ENCODE measurements around the gene TMEM203. TPM values are rescaled to one million over a fixed set of nuclear protein-coding genes. Genes with fewer than 3 reads are reported as not detected.

Gene TMEM203
- polyA plus RNA-seq, 1 experiment = 43.8 TPM

DNA sequence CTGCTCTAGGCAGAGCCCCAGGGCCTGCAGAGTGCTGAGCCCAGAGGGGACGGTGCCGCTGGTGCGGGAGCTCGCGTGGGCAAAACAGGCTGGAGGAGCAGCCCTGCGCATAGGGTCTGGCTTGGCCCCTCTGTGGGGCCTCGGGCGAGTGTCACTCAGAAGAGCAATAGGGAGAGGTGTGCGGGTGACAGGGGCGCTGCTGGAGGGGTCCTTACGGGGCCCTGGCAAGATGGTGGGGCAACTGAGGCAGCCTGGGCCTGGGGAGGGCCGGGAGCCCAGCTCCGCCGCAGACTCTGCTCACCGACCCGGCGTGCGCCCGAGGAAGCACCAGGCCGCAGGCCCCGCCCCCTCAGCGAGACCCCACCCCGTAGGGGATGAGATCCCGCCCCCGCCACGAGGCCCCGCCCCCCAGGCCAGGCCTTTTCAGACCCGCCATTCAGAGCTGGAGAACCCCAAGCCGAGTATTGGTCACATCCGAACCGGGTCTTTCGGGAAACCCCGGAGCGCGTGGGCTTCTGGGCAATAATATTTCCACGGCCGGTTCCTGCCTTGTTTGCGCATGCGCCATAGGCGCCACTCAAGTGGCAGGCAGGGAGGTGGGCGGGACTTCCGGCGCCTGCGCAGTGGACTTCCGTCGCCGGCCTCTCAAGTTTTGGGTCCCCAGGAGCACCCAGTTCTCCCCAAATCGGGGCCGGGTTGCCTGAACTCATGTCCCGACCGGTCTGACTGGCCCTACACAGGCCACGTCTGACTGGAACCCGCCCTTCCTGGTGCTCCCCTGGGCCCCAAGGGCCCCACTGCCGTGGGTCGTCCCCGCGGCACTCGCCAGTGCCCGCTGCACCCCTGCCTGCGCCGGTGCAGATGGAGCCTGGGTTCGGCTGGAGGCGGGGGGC is 17.9 kb upstream of the TMEM203 start:
- TF ChIP-seq, protein P1, sequence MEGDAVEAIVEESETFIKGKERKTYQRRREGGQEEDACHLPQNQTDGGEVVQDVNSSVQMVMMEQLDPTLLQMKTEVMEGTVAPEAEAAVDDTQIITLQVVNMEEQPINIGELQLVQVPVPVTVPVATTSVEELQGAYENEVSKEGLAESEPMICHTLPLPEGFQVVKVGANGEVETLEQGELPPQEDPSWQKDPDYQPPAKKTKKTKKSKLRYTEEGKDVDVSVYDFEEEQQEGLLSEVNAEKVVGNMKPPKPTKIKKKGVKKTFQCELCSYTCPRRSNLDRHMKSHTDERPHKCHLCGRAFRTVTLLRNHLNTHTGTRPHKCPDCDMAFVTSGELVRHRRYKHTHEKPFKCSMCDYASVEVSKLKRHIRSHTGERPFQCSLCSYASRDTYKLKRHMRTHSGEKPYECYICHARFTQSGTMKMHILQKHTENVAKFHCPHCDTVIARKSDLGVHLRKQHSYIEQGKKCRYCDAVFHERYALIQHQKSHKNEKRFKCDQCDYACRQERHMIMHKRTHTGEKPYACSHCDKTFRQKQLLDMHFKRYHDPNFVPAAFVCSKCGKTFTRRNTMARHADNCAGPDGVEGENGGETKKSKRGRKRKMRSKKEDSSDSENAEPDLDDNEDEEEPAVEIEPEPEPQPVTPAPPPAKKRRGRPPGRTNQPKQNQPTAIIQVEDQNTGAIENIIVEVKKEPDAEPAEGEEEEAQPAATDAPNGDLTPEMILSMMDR (IDR thresholded peaks at IDR 0.05; ENCODE audit: insufficient read depth, low read depth, low read length) = no peak
- ChIA-PET POLR2A (interaction anchor here (0.6 to 0.8 kb wide), 5 partner anchors 21 to 223 kb away, joined by 3 to 7 read pairs (median 4); no protein-coding TSS in a partner anchor), CTCF (interaction anchor here (0.5 to 5.6 kb wide), 8 partner anchors 9 to 275 kb away, joined by 3 to 36 read pairs (median 3); partner anchors contain the start of gene NPDC1)
- Histone ChIP-seq H3K27me3 (ENCODE audit: control insufficient read depth, insufficient read depth, low read length) (no peaks in the 10 kb centered on the region), H3K4me3 (ENCODE audit: low read depth, low read length) (peak overlapping the region; percentile 86), H3K36me3 (ENCODE audit: control insufficient read depth, insufficient read depth, low read length) (no peaks in the 10 kb centered on the region; the same call in 1 of the 2 replicates)
- DNase-seq (ENCODE audit: low read depth) = peak; percentile 93

DNA sequence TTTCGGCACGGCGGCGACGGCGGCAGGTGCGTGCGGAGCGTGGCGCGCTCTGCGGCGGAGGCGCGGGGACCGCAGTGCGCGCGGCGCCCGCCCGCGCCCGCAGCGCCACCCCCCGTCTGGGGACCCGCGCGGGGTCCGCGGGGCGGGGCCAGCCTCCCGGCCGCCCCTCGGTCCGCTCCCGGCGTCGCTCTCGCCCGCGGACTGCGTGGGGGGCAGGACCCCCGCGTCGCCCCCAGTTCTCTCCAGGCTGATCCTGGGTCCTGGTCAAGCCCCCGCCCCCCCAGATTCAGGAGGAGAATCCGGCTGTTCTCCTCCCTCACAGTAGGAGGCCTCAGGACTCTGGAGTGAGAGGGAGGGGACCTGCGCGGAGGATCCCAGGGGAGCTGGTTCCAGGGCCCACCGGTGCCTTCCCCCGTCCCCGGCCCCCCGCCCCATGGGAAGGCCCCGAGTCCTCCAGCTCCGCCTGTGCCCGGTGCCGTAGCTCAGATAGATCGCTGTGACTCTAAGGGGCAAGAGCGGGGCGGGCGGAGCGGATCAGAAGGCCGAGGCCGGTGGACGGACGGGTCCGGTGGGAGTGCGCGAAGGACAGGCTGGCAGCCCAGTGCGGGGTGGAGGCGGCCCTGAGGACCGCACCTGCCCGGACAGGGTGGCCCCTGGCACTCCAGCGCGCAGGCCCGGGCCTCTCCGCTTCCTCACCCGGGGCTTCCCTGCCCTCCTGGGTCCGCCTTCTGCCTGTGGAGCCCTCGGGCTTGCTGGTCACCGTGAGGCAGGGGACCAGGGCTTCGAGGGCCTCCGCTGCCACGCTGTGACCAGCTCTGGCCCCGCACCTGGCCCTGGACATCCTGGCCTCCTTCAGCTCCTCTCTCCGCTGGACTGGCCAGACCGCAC is 17.0 kb upstream of the TMEM203 start, which contains the start of gene RNF208:
Gene RNF208 (minus strand): TSS at position 51 of the 888 bp plus-strand sequence. CDS start 1,028 bp downstream, outside the sequence.
- DNase-seq (ENCODE audit: low read depth) = no peak
- POLR2A ChIA-PET = interaction anchor here (0.6 to 0.8 kb wide), 2 partner anchors 20 to 222 kb away, joined by 3 to 7 read pairs; no protein-coding TSS in a partner anchor
- TF ChIP-seq, protein P1 (IDR thresholded peaks at IDR 0.05; ENCODE audit: insufficient read depth, low read depth, low read length) = peak; percentile 14; the same call in 1 of the 2 replicates
- Histone ChIP-seq H3K36me3 (ENCODE audit: control insufficient read depth, insufficient read depth, low read length) (no peaks in the 10 kb centered on the region; the same call in 1 of the 2 replicates), H3K27me3 (ENCODE audit: control insufficient read depth, insufficient read depth, low read length) (no peaks in the 10 kb centered on the region), H3K4me3 (ENCODE audit: low read depth, low read length) (peak within 1 kb of the TSS; percentile 86)
- CTCF ChIA-PET = interaction anchor here (0.6 to 5.6 kb wide), 5 partner anchors 15 to 193 kb away, joined by 3 to 36 read pairs (median 3); partner anchors contain the start of gene NPDC1

DNA sequence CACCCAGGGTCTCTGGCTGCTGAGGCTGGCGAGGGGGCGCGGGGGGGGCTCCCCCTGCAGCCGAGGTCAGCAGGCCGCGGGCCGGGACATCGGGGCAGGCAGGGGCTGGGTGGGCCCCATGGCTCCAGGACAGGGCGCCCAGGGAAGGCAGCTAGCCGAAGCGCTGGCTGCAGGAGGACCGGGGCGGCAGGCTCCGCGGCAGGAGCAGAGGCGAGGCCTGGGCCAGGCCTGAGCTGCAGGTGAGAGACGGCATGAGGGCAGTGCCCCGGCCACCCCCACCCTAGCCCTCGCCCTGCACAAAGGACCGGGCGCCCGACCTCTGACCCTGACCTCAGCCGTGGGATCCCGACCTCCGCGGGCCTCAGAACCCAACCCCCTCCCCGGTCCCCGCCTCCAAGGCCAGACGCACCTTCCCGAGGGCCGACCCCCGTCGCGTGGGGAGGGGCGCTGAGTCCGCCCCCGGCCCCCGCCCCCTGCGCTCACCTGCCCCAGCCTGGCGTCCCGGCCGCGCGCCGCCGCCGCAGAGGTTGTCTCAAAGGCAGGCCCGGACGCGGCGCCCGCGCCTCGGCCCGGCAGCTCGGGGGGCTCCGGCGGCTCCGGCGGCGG is 16.2 kb upstream of the TMEM203 start:
- H3K4me3 ChIP-seq (ENCODE audit: low read depth, low read length) = peak overlapping the region; percentile 86
- ChIA-PET POLR2A (no interaction called here), CTCF (interaction anchor here (5.6 kb wide), 1 partner anchor 15 kb away, joined by 36 read pairs; no protein-coding TSS in a partner anchor)
- no peaks in the 10 kb centered on the region; the same call in none of the 2 replicates for H3K36me3 ChIP-seq (ENCODE audit: control insufficient read depth, insufficient read depth, low read length)
- H3K27me3 ChIP-seq (ENCODE audit: control insufficient read depth, insufficient read depth, low read length) = no peaks in the 10 kb centered on the region
- DNase-seq (ENCODE audit: low read depth) = no peak
- TF ChIP-seq, protein P1 (IDR thresholded peaks at IDR 0.05; ENCODE audit: insufficient read depth, low read depth, low read length) = no peak

DNA sequence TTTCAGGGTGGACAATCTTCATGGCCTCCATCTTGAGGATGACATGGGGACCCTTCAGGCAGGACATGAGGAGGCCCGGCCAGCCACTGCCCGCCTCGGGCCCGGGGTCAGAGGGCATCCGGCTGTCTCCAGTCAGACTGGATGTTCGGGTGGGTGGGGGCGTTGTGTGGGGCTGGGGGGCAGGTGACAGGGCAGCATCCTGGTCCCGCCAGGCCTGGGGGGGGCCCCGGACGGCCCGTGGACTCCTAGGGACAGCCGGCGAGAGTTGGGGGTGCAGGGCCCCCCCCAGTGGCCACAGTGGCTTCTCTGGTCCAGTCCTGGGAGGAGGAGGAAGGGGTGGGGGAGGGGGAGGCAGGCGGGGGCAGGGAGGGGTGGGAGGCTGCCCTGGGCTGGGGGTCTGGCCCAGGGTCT is 15.7 kb upstream of the TMEM203 start:
- CTCF ChIA-PET = interaction anchor here (5.6 kb wide), 1 partner anchor 16 kb away, joined by 36 read pairs; no protein-coding TSS in a partner anchor
- TF ChIP-seq, protein P1 (IDR thresholded peaks at IDR 0.05; ENCODE audit: insufficient read depth, low read depth, low read length) = no peak
- no peak for DNase-seq (ENCODE audit: low read depth)
- H3K36me3 ChIP-seq (ENCODE audit: control insufficient read depth, insufficient read depth, low read length) = no peaks in the 10 kb centered on the region; the same call in none of the 2 replicates
- no peaks in the 10 kb centered on the region for H3K27me3 ChIP-seq (ENCODE audit: control insufficient read depth, insufficient read depth, low read length)
- POLR2A ChIA-PET = no interaction called here
- no peak overlapping the region for H3K4me3 ChIP-seq (ENCODE audit: low read depth, low read length)

All from BJ (cell line).